Measurements from ENCODE around the gene PDIA6.
A peak's percentile ranks its signal among the peaks of the same experiment; 100 is the strongest.

PDIA6 gene

DNA sequence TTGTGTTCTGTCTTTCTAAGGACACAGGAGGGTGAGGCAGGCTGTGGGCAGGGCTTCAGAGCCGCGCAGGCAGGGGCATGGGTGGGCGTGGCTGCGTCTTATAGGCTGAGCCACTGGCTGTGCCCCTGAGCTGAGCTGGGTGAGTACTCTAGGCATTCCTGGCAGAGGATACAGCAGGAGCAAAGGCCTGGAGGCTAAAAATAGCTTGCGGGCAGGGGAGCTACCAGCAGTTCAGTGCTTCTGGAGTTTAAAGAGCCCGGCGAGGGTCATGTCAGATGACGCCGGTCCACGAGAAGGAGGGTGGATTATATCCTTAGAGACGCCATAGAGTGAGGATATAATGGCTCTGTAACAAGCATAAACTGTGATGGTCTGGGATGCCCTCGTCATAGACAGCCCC is 31.5 kb upstream of the PDIA6 start:
- WGBS, 2 experiments (ENCODE audit: insufficient coverage in 2 of 2) = 26 to 35% methylated on average over 11 of the region's 12 CpGs
- Histone ChIP-seq H3K36me3 (ENCODE audit: control insufficient read depth, insufficient read depth, low read length) (no peaks in the 10 kb centered on the region), H3K4me1 (ENCODE audit: control insufficient read depth, insufficient read depth, low read length, poor library complexity, severe bottlenecking) (peaks cover 4% of the 10 kb centered on the region), H3K4me3 (ENCODE audit: extremely low read depth, insufficient read depth, low read length, poor library complexity, severe bottlenecking) (no peak overlapping the region), H3K27ac (ENCODE audit: low read depth, low read length, severe bottlenecking) (peak overlapping the region; percentile 45), H3K9me3 (ENCODE audit: control insufficient read depth, low read length) (peaks cover 27% of the 10 kb centered on the region)

DNA sequence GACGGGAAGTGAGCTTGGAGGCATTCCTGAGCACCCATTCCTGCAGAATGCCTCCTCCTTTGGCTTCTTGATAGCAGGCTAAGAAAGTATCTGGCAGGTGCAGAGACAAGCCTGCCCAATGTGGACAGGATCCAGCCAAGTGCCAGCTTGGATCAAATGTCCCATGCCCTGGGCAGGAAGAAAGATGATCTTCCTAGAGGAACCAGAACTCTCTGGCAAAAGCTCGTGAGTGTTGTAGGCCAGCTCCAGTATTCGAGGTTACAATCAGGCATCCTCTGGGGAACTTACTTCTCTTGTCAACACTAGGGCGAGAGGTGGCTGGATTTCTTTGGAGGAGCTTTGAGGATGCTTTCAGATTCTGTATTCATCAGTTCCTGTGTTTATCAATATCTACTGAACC is 29.9 kb upstream of the PDIA6 start:
- no peak overlapping the region for H3K4me3 ChIP-seq (ENCODE audit: extremely low read depth, insufficient read depth, low read length, poor library complexity, severe bottlenecking)
- peaks cover 27% of the 10 kb centered on the region for H3K9me3 ChIP-seq (ENCODE audit: control insufficient read depth, low read length)
- no peak overlapping the region for H3K27ac ChIP-seq (ENCODE audit: low read depth, low read length, severe bottlenecking)
- no peaks in the 10 kb centered on the region for H3K36me3 ChIP-seq (ENCODE audit: control insufficient read depth, insufficient read depth, low read length)
- 95% methylated on average over 3 of the region's 4 CpGs for WGBS, 2 experiments (ENCODE audit: insufficient coverage in 2 of 2)
- peaks cover 4% of the 10 kb centered on the region for H3K4me1 ChIP-seq (ENCODE audit: control insufficient read depth, insufficient read depth, low read length, poor library complexity, severe bottlenecking)

DNA sequence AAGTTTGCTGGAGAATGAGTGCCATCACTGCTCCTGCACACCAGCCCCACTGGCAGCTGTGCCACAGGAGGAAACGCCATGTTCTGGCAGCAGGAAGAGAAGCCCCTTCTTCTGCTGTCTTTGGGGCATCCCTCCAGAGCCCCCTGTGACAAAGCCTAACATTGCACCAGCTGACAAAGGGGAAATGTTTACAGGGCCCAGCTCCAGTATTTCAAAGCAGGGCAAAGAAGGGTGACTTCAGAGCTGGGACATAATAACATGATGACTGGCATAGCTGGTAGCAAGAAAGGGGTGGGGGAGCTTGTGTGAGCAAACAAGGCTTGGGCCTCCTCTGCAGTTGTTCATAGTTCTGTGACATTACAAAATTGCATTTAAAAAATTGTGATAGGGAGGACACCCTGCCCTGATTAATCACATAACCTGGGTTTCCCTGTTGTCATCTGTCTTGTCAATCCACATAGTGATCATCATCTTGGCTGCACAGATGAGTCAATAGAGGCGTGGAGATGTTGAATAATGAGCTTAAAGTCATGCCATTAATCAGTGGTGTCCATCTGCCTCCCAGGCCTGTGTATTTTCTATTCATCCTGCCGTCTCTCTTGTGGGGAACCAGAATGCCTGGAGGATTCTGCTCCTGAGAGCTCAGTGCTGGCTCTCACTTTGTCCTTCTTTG is 29.1 kb upstream of the PDIA6 start:
- H3K36me3 ChIP-seq (ENCODE audit: control insufficient read depth, insufficient read depth, low read length) = no peaks in the 10 kb centered on the region
- peaks cover 4% of the 10 kb centered on the region for H3K4me1 ChIP-seq (ENCODE audit: control insufficient read depth, insufficient read depth, low read length, poor library complexity, severe bottlenecking)
- peaks cover 27% of the 10 kb centered on the region for H3K9me3 ChIP-seq (ENCODE audit: control insufficient read depth, low read length)
- 53 to 56% methylated on average over 3 of the region's 3 CpGs for WGBS, 2 experiments (ENCODE audit: insufficient coverage in 2 of 2)
- no peak overlapping the region for H3K4me3 ChIP-seq (ENCODE audit: extremely low read depth, insufficient read depth, low read length, poor library complexity, severe bottlenecking)
- H3K27ac ChIP-seq (ENCODE audit: low read depth, low read length, severe bottlenecking) = no peak overlapping the region

DNA sequence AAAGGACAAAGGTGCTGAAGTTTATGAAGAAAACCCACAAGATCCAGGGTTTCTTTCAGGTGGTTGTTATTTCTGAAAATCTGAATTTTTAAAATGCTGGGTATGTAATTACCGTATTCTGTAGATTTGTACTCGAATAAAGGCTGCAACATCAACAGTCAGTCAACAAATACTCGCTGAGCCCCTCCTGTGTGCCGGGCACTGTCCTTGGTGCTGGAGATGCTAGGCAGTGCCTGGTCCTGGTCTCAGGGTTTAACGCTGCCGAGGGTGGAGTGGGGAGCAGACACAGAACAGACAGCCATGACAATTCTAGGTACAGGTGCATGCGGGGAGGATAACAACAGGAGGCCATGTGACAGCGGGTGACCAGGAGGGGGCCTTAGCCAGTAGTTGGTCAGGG is 27.2 kb upstream of the PDIA6 start:
- Histone ChIP-seq H3K27ac (ENCODE audit: low read depth, low read length, severe bottlenecking) (no peak overlapping the region), H3K4me3 (ENCODE audit: extremely low read depth, insufficient read depth, low read length, poor library complexity, severe bottlenecking) (no peak overlapping the region), H3K9me3 (ENCODE audit: control insufficient read depth, low read length) (peaks cover 27% of the 10 kb centered on the region), H3K4me1 (ENCODE audit: control insufficient read depth, insufficient read depth, low read length, poor library complexity, severe bottlenecking) (peaks cover 4% of the 10 kb centered on the region), H3K36me3 (ENCODE audit: control insufficient read depth, insufficient read depth, low read length) (no peaks in the 10 kb centered on the region)
- WGBS, 2 experiments (ENCODE audit: insufficient coverage in 2 of 2) = 45 to 54% methylated on average over 6 to 8 of the region's 8 CpGs

DNA sequence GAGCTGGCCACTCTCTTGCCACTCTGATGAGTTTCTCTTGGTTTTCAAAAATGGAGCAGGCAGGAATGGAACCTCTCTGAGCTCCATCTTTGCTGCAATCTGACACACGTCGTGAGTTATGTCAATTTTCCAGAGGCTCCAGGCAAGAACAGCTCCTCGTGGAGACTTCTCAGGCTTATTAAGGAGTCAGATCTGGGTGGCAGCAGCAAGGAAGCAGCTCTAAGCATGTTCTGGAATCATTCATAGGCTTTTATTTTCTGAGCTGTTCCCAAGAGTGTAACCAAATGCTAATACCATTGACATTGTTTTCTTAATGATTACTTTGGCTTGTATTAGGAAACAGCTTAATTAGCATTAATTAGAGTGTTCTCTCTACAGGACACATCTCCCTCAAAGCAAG is 26.1 kb upstream of the PDIA6 start:
- H3K36me3 ChIP-seq (ENCODE audit: control insufficient read depth, insufficient read depth, low read length) = no peaks in the 10 kb centered on the region
- no peak overlapping the region for H3K27ac ChIP-seq (ENCODE audit: low read depth, low read length, severe bottlenecking)
- H3K4me3 ChIP-seq (ENCODE audit: extremely low read depth, insufficient read depth, low read length, poor library complexity, severe bottlenecking) = no peak overlapping the region
- peaks cover 7% of the 10 kb centered on the region for H3K4me1 ChIP-seq (ENCODE audit: control insufficient read depth, insufficient read depth, low read length, poor library complexity, severe bottlenecking)
- peaks cover 27% of the 10 kb centered on the region for H3K9me3 ChIP-seq (ENCODE audit: control insufficient read depth, low read length)
- 76 to 96% methylated on average over 3 of the region's 3 CpGs for WGBS, 2 experiments (ENCODE audit: insufficient coverage in 2 of 2)

DNA sequence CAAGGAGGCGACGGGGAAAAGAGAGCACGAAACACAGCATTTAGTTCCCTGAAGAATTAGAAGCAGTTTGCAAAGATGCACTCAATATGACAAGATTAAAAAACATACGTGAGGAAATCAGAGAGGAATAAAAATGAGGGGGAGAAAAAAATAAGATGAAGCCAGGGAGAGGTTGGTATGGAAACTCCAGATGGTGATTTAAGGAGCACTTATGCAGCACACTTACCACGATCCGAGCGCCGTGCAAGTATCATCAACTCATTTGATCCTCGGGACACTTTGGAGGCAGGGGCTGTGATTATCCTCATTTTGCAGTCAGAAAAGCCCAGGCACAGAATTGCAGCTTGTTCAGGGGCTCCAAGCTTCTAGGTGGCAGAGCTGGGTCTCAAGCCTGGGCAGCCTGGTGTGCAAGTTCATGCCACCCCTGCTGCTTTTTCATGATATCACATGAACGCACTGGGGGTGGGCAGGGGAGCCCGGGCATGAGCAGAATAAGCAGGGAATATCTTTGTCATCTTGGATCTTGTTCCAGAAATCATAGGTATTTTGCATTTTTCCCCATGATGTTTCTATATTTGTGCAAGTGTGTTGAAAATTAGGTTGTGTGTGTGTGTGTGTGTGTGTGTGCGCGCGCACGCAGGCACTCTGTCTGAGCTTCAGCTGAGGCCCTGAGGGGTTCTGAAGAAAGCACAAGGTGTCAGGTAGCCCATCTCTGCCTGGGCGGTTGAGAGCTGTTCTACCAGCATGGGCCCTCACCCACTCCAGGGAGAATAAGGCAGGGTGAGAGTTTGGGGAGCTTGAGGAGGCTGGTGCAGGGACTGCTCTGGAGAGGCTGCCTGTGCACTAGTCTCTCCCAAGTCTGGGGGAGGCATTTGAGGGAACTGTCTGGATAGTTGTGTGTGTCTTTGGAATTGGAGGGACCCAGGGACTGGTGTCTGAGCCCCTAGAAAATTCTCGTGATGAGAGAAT is 25.0 kb upstream of the PDIA6 start:
- H3K9me3 ChIP-seq (ENCODE audit: control insufficient read depth, low read length) = peaks cover 27% of the 10 kb centered on the region
- H3K27ac ChIP-seq (ENCODE audit: low read depth, low read length, severe bottlenecking) = no peak overlapping the region
- no peaks in the 10 kb centered on the region for H3K36me3 ChIP-seq (ENCODE audit: control insufficient read depth, insufficient read depth, low read length)
- WGBS, 2 experiments (ENCODE audit: insufficient coverage in 2 of 2) = 67 to 72% methylated on average over 12 to 13 of the region's 17 CpGs
- no peak overlapping the region for H3K4me3 ChIP-seq (ENCODE audit: extremely low read depth, insufficient read depth, low read length, poor library complexity, severe bottlenecking)
- peaks cover 16% of the 10 kb centered on the region for H3K4me1 ChIP-seq (ENCODE audit: control insufficient read depth, insufficient read depth, low read length, poor library complexity, severe bottlenecking)

DNA sequence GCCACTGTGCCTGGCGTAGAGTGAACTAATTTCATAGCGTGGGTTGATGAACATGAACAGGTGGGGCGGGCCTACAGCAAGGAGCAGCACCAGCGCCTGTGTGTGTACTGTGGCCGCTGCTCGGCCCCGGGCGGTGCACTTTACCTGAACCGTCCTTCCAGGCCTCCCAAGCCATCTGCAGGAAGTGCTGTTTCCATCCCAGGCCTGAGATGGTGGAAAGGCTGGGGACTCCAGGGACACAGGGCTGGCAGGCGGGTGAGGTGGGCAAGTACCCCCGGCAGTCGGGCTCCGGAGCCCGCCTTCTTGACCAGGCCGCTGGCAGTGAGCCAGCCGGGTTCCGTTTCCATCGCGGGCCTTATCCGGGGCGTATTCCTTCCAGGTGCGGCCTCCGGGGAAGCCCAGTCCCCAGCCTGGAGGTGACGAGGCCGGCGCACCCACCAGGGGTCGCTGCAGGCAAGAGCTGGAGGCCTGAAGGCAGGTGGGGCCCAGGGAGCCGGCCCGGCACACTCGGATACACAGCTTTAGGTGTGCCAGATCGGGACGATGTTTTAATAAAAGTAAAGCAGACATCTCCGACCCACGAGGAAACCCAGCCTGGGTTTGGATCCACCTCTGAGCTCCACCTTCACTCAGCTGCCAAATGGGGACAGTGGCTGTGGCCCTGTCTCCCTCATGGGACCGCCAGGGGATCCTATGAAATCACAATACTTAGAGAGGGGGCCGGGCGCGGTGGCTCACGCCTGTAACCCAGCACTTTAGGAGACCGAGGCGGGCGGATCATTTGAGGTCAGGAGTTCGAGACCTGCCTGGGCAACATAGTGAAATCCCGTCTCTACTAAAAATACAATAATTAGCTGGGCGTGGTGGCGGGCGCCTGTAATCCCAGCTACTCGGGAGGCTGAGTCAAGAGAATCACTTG is 22.7 kb upstream of the PDIA6 start:
- H3K9me3 ChIP-seq (ENCODE audit: control insufficient read depth, low read length) = peaks cover 4% of the 10 kb centered on the region
- no peak overlapping the region for H3K4me3 ChIP-seq (ENCODE audit: extremely low read depth, insufficient read depth, low read length, poor library complexity, severe bottlenecking)
- H3K4me1 ChIP-seq (ENCODE audit: control insufficient read depth, insufficient read depth, low read length, poor library complexity, severe bottlenecking) = peaks cover 23% of the 10 kb centered on the region
- no peaks in the 10 kb centered on the region for H3K36me3 ChIP-seq (ENCODE audit: control insufficient read depth, insufficient read depth, low read length)
- WGBS, 2 experiments (ENCODE audit: insufficient coverage in 2 of 2) = 44 to 49% methylated on average over 45 to 48 of the region's 48 CpGs
- H3K27ac ChIP-seq (ENCODE audit: low read depth, low read length, severe bottlenecking) = no peak overlapping the region

DNA sequence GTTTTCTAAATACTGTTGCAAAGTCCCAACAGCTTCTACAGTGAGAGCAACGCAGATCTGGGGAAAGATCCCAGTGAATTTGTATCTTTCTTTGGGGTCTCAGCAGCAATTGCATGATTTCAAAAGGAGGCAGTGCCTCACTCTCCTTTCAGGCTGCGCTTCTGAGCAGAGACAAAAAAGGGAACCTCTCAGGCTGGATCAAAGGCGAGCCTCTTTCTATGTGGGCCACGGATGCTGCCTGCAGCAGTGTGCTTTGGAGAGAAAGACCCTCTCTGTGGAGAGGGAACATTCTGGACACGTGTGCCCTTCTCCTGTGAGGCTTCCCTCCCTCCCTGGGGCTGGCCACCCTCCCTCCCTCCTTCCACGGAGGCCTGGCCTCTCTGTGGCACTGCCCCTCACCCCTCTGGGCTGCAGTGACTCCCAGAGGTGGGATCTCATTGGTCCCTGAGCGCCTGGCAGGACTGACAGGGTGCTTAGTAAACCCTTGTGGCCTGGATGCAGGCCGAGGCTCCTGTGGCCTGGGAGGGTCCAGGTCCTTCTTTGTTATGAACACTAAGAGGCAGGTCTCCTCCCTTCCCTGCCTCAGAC is 21.6 kb upstream of the PDIA6 start:
- Histone ChIP-seq H3K4me1 (ENCODE audit: control insufficient read depth, insufficient read depth, low read length, poor library complexity, severe bottlenecking) (peaks cover 23% of the 10 kb centered on the region), H3K9me3 (ENCODE audit: control insufficient read depth, low read length) (no peaks in the 10 kb centered on the region), H3K27ac (ENCODE audit: low read depth, low read length, severe bottlenecking) (no peak overlapping the region), H3K36me3 (ENCODE audit: control insufficient read depth, insufficient read depth, low read length) (no peaks in the 10 kb centered on the region), H3K4me3 (ENCODE audit: extremely low read depth, insufficient read depth, low read length, poor library complexity, severe bottlenecking) (no peak overlapping the region)
- WGBS, 2 experiments (ENCODE audit: insufficient coverage in 2 of 2) = 79 to 83% methylated on average over 6 to 7 of the region's 8 CpGs

DNA sequence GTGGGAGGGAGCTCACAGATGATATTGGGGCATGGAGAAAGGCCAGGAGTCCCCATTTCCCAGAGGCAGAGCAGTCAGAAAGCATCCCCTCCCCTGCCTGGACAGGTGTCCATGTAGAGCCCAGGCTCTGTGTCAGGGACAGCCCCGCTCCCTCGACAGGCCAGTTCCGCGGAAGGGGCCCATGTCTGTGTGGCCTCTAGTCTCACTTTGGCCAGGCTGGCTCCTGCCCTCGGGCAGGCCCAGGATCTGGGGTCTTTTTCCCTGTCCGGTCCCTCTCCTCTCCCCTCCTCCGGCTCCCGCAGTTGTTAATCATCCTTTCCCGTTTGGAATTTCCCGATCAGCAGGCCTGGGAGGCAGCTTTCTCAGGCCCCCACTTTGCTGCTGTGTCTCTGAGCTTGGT is 20.4 kb upstream of the PDIA6 start:
- WGBS, 2 experiments (ENCODE audit: insufficient coverage in 2 of 2) = 76 to 85% methylated on average over 8 to 10 of the region's 10 CpGs
- no peak overlapping the region for H3K4me3 ChIP-seq (ENCODE audit: extremely low read depth, insufficient read depth, low read length, poor library complexity, severe bottlenecking)
- no peaks in the 10 kb centered on the region for H3K36me3 ChIP-seq (ENCODE audit: control insufficient read depth, insufficient read depth, low read length)

More for the DNA sequence above, 20.4 kb upstream of the PDIA6 start:
- H3K4me1 ChIP-seq (ENCODE audit: control insufficient read depth, insufficient read depth, low read length, poor library complexity, severe bottlenecking) = peaks cover 23% of the 10 kb centered on the region
- H3K27ac ChIP-seq (ENCODE audit: low read depth, low read length, severe bottlenecking) = no peak overlapping the region
- H3K9me3 ChIP-seq (ENCODE audit: control insufficient read depth, low read length) = no peaks in the 10 kb centered on the region
